ENCODE results near the gene NUBP2.

DNA sequence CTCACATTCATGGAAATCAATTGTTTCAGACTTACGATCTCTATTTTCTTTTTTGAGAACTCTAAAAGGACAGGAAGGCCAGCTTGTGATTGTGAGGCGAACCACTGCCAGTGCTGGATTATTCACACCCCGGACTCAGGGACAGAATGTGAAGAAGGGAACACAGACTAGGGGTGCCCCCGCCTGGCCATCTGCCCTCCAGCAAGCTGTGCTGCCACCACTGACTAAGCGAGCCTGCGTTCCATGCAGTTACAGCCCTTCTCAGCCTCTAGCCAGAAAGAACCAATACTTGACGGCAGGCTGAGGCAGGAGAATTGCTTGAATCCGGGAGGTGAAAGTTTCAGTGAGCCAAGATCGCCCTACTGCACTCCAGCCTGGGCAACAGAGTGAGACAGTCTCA, 41.1 kb downstream of the NUBP2 start:
- TF ChIP-seq POLR2A (IDR thresholded peaks at IDR 0.05; ENCODE audit: low read length) (no peak), GATA1 (IDR thresholded peaks at IDR 0.05; ENCODE audit: low read depth, low read length) (no peak)
